IMR-90 (cell line): ENCODE data around the gene ENTREP3. TPM values are rescaled to one million over a fixed set of nuclear protein-coding genes. Genes with fewer than 3 reads are reported as not detected.

Experiments
- ATAC-seq: fragments of 200-7000 bp; cut with Tn5 transposase; 2 replicates; pipeline ENCODE4 v1.9.1; 2020; ENCODE audit warnings: low read depth, mild to moderate bottlenecking, moderate library complexity
- BruUV-seq: library from RNA; stranded (reverse); fragments of 400-500 nt; replicated peaks from 2 replicates; lab custom pipeline; 2021; lab: Mats Ljungman, UMichigan
- CTCF ChIA-PET: fragments of 300-600 bp; formaldehyde crosslinking; extraction: SDS; loops from one replicate; lab custom pipeline; 2021; ENCODE audit warnings: antibody characterized with exemption; lab: Yijun Ruan, JAX
- POLR2A ChIA-PET: fragments of 300-600 bp; sonication (Branson Sonifier 250); formaldehyde crosslinking; loops from one replicate; lab custom pipeline; 2022; ENCODE audit warnings: antibody characterized with exemption; ENCODE audit not compliant: unreplicated experiment; lab: Charles Lee
- DNase-seq: peaks from one replicate; pipeline ENCODE4 v3.0.0; 2013
- H2AFZ ChIP-seq: replicated peaks from 2 replicates; pipeline ENCODE3; 2013; ENCODE audit warnings: low read length, mild to moderate bottlenecking; ENCODE audit not compliant: poor library complexity
- H2AK5ac ChIP-seq: 2 replicates; pipeline ENCODE4 v1.6.1; 2013; ENCODE audit warnings: low read depth, low read length, inconsistent platforms
- H2AK9ac ChIP-seq: replicated peaks from 2 replicates; pipeline ENCODE3; 2013; ENCODE audit warnings: mild to moderate bottlenecking, low read depth, low read length, moderate library complexity; ENCODE audit not compliant: poor library complexity
- H2BK120ac ChIP-seq: 2 replicates; pipeline ENCODE4 v1.6.1; 2013; ENCODE audit warnings: low read depth, low read length, inconsistent platforms
- H2BK15ac ChIP-seq: 3 replicates; pipeline ENCODE4 v1.6.1; 2013; ENCODE audit warnings: low read depth, low read length, inconsistent platforms
- H2BK20ac ChIP-seq: 2 replicates; pipeline ENCODE4 v1.6.1; 2013; ENCODE audit warnings: low read depth, mild to moderate bottlenecking, inconsistent platforms, low read length, moderate library complexity
- H2BK5ac ChIP-seq: 2 replicates; pipeline ENCODE4 v1.6.1; 2013; ENCODE audit warnings: mild to moderate bottlenecking, low read depth, low read length, inconsistent platforms; ENCODE audit not compliant: poor library complexity, severe bottlenecking
- H3K14ac ChIP-seq: replicated peaks from 2 replicates; pipeline ENCODE4 v1.6.1; 2013; ENCODE audit warnings: low read depth, low read length, inconsistent platforms
- H3K18ac ChIP-seq: 2 replicates; pipeline ENCODE4 v1.6.1; 2013; ENCODE audit warnings: low read depth, low read length, control low read depth
- H3K23ac ChIP-seq: 2 replicates; pipeline ENCODE4 v1.6.1; 2013; ENCODE audit warnings: low read depth, low read length, inconsistent platforms
- H3K27ac ChIP-seq: 2 replicates; pipeline ENCODE4 v1.5.1; 2013; ENCODE audit warnings: mild to moderate bottlenecking, control low read depth, low read length; ENCODE audit not compliant: insufficient read depth
- H3K27me3 ChIP-seq: 2 replicates; pipeline ENCODE4 v1.6.1; 2013; ENCODE audit warnings: low read length; ENCODE audit not compliant: control insufficient read depth, insufficient read depth
- H3K36me3 ChIP-seq: 2 replicates; pipeline ENCODE4 v1.6.1; 2013; ENCODE audit warnings: low read length, mixed read lengths; ENCODE audit not compliant: control insufficient read depth, insufficient read depth
- H3K4ac ChIP-seq: 2 replicates; pipeline ENCODE4 v1.6.1; 2013; ENCODE audit warnings: low read depth, low read length, inconsistent platforms
- H3K4me1 ChIP-seq: 2 replicates; pipeline ENCODE4 v1.6.1; 2013; ENCODE audit warnings: low read length, mixed read lengths; ENCODE audit not compliant: control insufficient read depth, insufficient read depth
- H3K4me2 ChIP-seq: 2 replicates; pipeline ENCODE4 v1.6.1; 2013; ENCODE audit warnings: low read depth, mild to moderate bottlenecking, control low read depth, low read length, moderate library complexity
- H3K4me3 ChIP-seq: 2 replicates; pipeline ENCODE4 v1.5.1; 2013; ENCODE audit warnings: low read depth, mild to moderate bottlenecking, control low read depth, low read length, moderate library complexity; ENCODE audit not compliant: insufficient read depth
- H3K56ac ChIP-seq: 2 replicates; pipeline ENCODE4 v1.6.1; 2013; ENCODE audit warnings: low read length, inconsistent platforms; ENCODE audit not compliant: insufficient read depth; ENCODE audit errors: extremely low read depth
- H3K79me1 ChIP-seq, 2 experiments: 2 replicates each; pipeline ENCODE4 v1.6.1; 2013; ENCODE audit warnings: low read length in 2 of 2, inconsistent platforms in 1 of 2, low read depth in 1 of 2
- H3K9ac ChIP-seq: 2 replicates; pipeline ENCODE4 v1.6.1; 2013; ENCODE audit warnings: low read depth, low read length, control low read depth
- H3K9me1 ChIP-seq: 2 replicates; pipeline ENCODE4 v1.6.1; 2013; ENCODE audit warnings: low read length, inconsistent platforms; ENCODE audit not compliant: insufficient read depth
- H3K9me3 ChIP-seq: 2 replicates; pipeline ENCODE4 v1.6.1; 2013; ENCODE audit warnings: low read length; ENCODE audit not compliant: control insufficient read depth, insufficient read depth
- H4K20me1 ChIP-seq: 2 replicates; pipeline ENCODE4 v1.6.1; 2013; ENCODE audit warnings: low read length, inconsistent platforms; ENCODE audit not compliant: insufficient read depth
- H4K5ac ChIP-seq: 2 replicates; pipeline ENCODE4 v1.6.1; 2013; ENCODE audit warnings: mild to moderate bottlenecking, low read depth, low read length, control low read depth
- H4K8ac ChIP-seq, 2 experiments: 2 replicates each; pipeline ENCODE4 v1.6.1; 2013; ENCODE audit warnings: low read depth in 2 of 2, low read length in 2 of 2, control low read depth in 1 of 2, inconsistent platforms in 1 of 2
- H4K91ac ChIP-seq: 2 replicates; pipeline ENCODE4 v1.6.1; 2013; ENCODE audit warnings: low read depth, low read length, inconsistent platforms; ENCODE audit not compliant: insufficient read depth
- BHLHE40 ChIP-seq: fragments of 150-350 bp; IDR thresholded peaks from 2 replicates; pipeline ENCODE4 v1.6.1; 2016; ENCODE audit warnings: mild to moderate bottlenecking, low read depth, low read length
- CEBPB ChIP-seq: IDR thresholded peaks from 2 replicates; pipeline ENCODE4 v1.6.1; 2012; ENCODE audit warnings: low read depth, low read length, improper control_type of control experiment
- CHD1 ChIP-seq: IDR thresholded peaks from 2 replicates; pipeline ENCODE4 v1.6.1; 2012; ENCODE audit warnings: low read depth, low read length, improper control_type of control experiment
- MAZ ChIP-seq: IDR thresholded peaks from 2 replicates; pipeline ENCODE4 v1.6.1; 2012; ENCODE audit warnings: low read depth, mild to moderate bottlenecking, low read length, improper control_type of control experiment, moderate library complexity, borderline replicate concordance
- MXI1 ChIP-seq: IDR thresholded peaks from 2 replicates; pipeline ENCODE4 v1.6.1; 2012; ENCODE audit warnings: low read depth, mild to moderate bottlenecking, low read length, moderate library complexity, borderline replicate concordance
- NFE2L2 ChIP-seq: fragments of 150-350 bp; IDR thresholded peaks from 2 replicates; pipeline ENCODE4 v1.6.1; 2016; ENCODE audit warnings: low read depth, mild to moderate bottlenecking, low read length
- POLR2A ChIP-seq: IDR thresholded peaks from 2 replicates; pipeline ENCODE4 v1.6.1; 2012; ENCODE audit warnings: mild to moderate bottlenecking, low read depth, low read length
- RAD21 ChIP-seq: IDR thresholded peaks from 2 replicates; pipeline ENCODE4 v1.6.1; 2012; ENCODE audit warnings: low read length, improper control_type of control experiment
- RCOR1 ChIP-seq: IDR thresholded peaks from 2 replicates; pipeline ENCODE4 v1.6.1; 2012; ENCODE audit warnings: mild to moderate bottlenecking, low read length, improper control_type of control experiment; ENCODE audit not compliant: insufficient replicate concordance
- RFX5 ChIP-seq: IDR thresholded peaks from 2 replicates; pipeline ENCODE4 v1.8.0; 2012; ENCODE audit warnings: low read depth, mild to moderate bottlenecking, low read length, moderate library complexity
- SMC3 ChIP-seq: fragments of 150-350 bp; IDR thresholded peaks from 2 replicates; pipeline ENCODE4 v1.6.1; 2016; ENCODE audit warnings: low read depth, mild to moderate bottlenecking, antibody characterized with exemption, low read length, moderate library complexity
- whole genome bisulfite sequencing, 2 experiments: methylation state at CpG; one replicate each; pipeline versions ENCODE4 v1.1.5 to v1.1.7; 2013; ENCODE audit warnings: missing lambda C conversion rate in 2 of 2; ENCODE audit not compliant: insufficient read length in 1 of 2; ENCODE audit errors: extremely low coverage in 2 of 2; 5-methylcytosine and 5-hydroxymethylcytosine counted together
- dilution Hi-C: fragments of 300-500 bp; cut with HindIII; formaldehyde crosslinking; loops from one replicate; pipeline ENCODE4 v1.14.3; 2018; ENCODE audit warnings: low sequenced_read_pairs; ENCODE audit not compliant: unreplicated experiment
- in situ Hi-C: fragments of 300-500 bp; cut with MboI; formaldehyde crosslinking; loops from 3 replicates; pipeline ENCODE4 v1.14.3; 2019; ENCODE audit warnings: low sequenced_read_pairs, inconsistent platforms, mixed read lengths
- intact Hi-C: fragments of 100-400 bp; cut with micrococcal nuclease; formaldehyde crosslinking; loops from 2 replicates; pipeline ENCODE4 v1.10.0; 2022
- polyA plus RNA-seq, 3 experiments: library from polyadenylated mRNA; depleted of rRNA; stranded (reverse); fragments of >200 nt; gene quantifications; 2 replicates each; pipeline ENCODE4 v1.2.3, GENCODE V29; 2012; ENCODE audit warnings: low replicate concordance in 1 of 3
- total RNA-seq: library from RNA; depleted of rRNA; stranded (reverse); fragments of >200 nt; gene quantifications from 2 replicates; pipeline ENCODE4 v1.2.3, GENCODE V29; 2012
- TF ChIP-seq, protein P1 (sequence below): fragments of 150-350 bp; IDR thresholded peaks from 2 replicates; pipeline ENCODE4 v1.6.1; 2016; ENCODE audit warnings: low read depth, mild to moderate bottlenecking, low read length, moderate library complexity, borderline replicate concordance
- TF ChIP-seq, protein P2 (sequence below): conservative IDR thresholded peaks from 2 replicates; pipeline ENCODE4 v1.5.1; 2012; ENCODE audit warnings: mild to moderate bottlenecking, low read depth, low read length, improper control_type of control experiment

ENTREP3 gene
- total and polyA plus RNA-seq, 2 of the 4 experiments (the other 2 are of a cell fraction): 1.4 to 23.8 TPM

DNA sequence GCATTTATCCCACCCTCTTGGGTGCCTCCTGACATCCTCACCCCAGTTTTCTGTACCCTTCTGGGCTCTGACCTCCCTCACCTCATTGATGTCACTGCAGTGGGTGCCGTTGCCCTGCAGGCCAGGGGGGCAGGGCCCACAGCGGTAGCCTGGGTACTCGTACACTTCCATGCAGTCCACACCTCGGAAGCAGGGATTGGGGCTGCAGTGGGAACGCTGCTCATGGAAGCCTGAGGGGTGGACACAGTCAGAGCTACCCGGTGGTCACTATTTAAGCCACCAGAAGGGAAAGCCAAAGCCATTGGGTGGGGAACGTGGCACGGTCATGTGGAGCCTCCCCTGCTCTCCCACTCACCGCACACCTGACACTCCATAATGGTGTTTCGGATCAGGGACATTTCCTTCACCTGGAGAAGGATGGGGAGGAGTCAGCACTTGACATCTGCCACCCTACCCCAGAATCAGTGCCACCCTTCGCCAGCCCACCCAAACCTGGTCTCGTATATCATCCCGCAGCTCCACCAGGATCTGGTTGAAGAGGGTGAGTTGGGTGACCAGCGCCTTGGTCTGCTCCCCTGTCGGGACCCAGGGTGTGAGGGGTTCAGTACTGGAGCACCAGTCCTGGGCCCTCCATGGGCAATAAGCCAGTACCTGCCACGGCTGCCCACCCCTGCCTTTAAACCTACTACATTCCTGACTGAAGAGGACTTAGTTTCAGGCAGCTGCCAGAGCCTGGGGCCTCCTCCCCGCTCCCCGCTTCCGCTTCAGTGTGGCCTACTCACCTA is 52.4 kb downstream of the ENTREP3 start:
- WGBS, 2 experiments: 92% methylated on average over 7 of the region's 19 CpGs; no CpG with 5 or more reads in 1 of the 2 experiments
- H2BK5ac ChIP-seq: no peak overlapping the region
- H3K27me3 ChIP-seq: no peaks in the 10 kb centered on the region
- H3K18ac ChIP-seq: no peak overlapping the region
- H2AK5ac ChIP-seq: no peak overlapping the region
- no peak overlapping the region for H3K14ac ChIP-seq
- CTCF ChIA-PET: interaction anchor here (1.3 kb wide), 1 partner anchor 9 kb away, joined by 4 read pairs; no protein-coding TSS in a partner anchor
- no peak overlapping the region for H4K91ac ChIP-seq
- dilution Hi-C loops (no loop called here), in situ Hi-C loops (no loop called here), intact Hi-C loops (loop anchor here (10.0 kb wide), 2 partner anchors 122 to 392 kb away; partner anchors contain the start of gene RUSC1)
- H3K27ac ChIP-seq: no peak overlapping the region
- no peak overlapping the region for H2BK20ac ChIP-seq
- no TSS peak for BruUV-seq
- no peak overlapping the region for H3K9ac ChIP-seq
- H3K4me3 ChIP-seq: no peak overlapping the region
- no peak overlapping the region for H2BK15ac ChIP-seq
- H3K4me2 ChIP-seq: no peak overlapping the region
- H4K20me1 ChIP-seq: no peaks in the 10 kb centered on the region
- TF ChIP-seq, protein P1, sequence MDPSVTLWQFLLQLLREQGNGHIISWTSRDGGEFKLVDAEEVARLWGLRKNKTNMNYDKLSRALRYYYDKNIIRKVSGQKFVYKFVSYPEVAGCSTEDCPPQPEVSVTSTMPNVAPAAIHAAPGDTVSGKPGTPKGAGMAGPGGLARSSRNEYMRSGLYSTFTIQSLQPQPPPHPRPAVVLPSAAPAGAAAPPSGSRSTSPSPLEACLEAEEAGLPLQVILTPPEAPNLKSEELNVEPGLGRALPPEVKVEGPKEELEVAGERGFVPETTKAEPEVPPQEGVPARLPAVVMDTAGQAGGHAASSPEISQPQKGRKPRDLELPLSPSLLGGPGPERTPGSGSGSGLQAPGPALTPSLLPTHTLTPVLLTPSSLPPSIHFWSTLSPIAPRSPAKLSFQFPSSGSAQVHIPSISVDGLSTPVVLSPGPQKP: no peak
- no peak for TF ChIP-seq CEBPB
- TF ChIP-seq, protein P2, sequence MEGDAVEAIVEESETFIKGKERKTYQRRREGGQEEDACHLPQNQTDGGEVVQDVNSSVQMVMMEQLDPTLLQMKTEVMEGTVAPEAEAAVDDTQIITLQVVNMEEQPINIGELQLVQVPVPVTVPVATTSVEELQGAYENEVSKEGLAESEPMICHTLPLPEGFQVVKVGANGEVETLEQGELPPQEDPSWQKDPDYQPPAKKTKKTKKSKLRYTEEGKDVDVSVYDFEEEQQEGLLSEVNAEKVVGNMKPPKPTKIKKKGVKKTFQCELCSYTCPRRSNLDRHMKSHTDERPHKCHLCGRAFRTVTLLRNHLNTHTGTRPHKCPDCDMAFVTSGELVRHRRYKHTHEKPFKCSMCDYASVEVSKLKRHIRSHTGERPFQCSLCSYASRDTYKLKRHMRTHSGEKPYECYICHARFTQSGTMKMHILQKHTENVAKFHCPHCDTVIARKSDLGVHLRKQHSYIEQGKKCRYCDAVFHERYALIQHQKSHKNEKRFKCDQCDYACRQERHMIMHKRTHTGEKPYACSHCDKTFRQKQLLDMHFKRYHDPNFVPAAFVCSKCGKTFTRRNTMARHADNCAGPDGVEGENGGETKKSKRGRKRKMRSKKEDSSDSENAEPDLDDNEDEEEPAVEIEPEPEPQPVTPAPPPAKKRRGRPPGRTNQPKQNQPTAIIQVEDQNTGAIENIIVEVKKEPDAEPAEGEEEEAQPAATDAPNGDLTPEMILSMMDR: no peak
- no peak for TF ChIP-seq BHLHE40
- no peak for TF ChIP-seq RAD21
- no peak for TF ChIP-seq MXI1
- TF ChIP-seq CHD1: no peak
- no peak for TF ChIP-seq POLR2A
- TF ChIP-seq RFX5: no peak
- TF ChIP-seq MAZ: no peak
- TF ChIP-seq NFE2L2: no peak
- TF ChIP-seq SMC3: no peak
- no peak for TF ChIP-seq RCOR1
- peaks cover 9% of the 10 kb centered on the region for H3K4me1 ChIP-seq
- peaks cover 18% of the 10 kb centered on the region for H3K36me3 ChIP-seq
- H3K9me3 ChIP-seq: no peaks in the 10 kb centered on the region
- DNase-seq: no peak
- ATAC-seq: no peak
- H3K9me1 ChIP-seq: peaks cover 5% of the 10 kb centered on the region; the same call in 1 of the 2 replicates
- no peak overlapping the region for H3K23ac ChIP-seq
- POLR2A ChIA-PET: no interaction called here
- H2BK120ac ChIP-seq: no peak overlapping the region
- no peak overlapping the region for H2AFZ ChIP-seq
- H4K5ac ChIP-seq: no peak overlapping the region
- H3K56ac ChIP-seq: no peak overlapping the region
- no peak overlapping the region for H4K8ac ChIP-seq
- no peak overlapping the region for H3K4ac ChIP-seq
- H3K79me1 ChIP-seq: peaks cover 0 to 6% of the 10 kb centered on the region in 2 experiments; a peak in 2 of 4 replicates
- H2AK9ac ChIP-seq: peak overlapping the region; percentile 18
